ENCODE measurements around the gene SOCS1. TPM values are rescaled to one million over a fixed set of nuclear protein-coding genes. Genes with fewer than 3 reads are reported as not detected.

The SOCS1 gene
- total and polyA plus RNA-seq, 3 donors from 2014 or later, result 3.6 to 16.8 (median 10.7) TPM

DNA sequence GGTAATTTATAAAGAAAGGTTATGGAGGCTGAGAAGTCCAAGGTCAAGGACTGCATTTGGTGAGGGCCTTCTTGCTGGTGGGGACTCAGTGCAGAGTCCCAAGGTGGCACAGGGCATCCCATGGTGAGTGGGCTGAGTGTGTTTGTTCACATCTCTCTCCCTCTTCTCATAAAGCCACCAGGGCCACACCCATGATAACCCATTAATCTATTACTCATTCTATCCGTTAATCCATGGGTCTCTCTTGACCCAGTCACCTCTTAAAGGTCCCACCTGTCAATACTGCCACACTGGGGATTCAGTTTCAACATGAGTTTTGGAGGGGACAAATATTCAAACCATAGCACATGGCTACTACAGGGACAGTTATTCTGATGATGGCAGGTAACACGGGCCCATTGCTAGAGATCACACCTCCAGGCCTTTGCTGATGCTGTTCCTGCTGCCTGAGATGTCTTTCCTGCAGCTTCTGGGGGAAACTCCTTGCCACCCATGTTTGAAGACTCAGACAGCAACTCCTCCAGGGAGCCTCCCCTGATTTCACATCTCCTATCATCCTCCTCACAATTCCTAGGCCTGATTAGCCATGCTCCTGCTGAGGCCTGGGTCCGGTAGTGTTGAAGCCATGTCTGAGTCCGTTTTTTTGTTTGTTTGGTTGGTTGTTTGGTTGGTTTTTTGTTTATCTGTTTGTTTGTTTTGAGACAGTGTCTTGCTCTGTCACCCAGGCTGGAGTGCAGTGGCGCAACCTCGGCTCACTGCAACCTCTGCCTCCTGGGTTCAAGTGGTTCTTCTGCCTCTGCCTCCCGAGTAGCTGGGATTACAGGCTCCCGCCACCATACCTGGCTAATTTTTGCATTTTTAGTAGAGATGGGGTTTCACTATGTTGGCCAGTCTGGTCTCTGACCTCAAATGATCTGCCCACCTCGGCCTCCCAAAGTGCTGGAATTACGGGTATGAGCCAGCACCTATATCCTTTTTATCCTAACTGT, 16.1 kb downstream of the SOCS1 start:
- 81 to 92% methylated on average over 10 of the region's 10 CpGs for WGBS, 2 donors
- TF ChIP-seq, protein P1, sequence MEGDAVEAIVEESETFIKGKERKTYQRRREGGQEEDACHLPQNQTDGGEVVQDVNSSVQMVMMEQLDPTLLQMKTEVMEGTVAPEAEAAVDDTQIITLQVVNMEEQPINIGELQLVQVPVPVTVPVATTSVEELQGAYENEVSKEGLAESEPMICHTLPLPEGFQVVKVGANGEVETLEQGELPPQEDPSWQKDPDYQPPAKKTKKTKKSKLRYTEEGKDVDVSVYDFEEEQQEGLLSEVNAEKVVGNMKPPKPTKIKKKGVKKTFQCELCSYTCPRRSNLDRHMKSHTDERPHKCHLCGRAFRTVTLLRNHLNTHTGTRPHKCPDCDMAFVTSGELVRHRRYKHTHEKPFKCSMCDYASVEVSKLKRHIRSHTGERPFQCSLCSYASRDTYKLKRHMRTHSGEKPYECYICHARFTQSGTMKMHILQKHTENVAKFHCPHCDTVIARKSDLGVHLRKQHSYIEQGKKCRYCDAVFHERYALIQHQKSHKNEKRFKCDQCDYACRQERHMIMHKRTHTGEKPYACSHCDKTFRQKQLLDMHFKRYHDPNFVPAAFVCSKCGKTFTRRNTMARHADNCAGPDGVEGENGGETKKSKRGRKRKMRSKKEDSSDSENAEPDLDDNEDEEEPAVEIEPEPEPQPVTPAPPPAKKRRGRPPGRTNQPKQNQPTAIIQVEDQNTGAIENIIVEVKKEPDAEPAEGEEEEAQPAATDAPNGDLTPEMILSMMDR (IDR thresholded peaks at IDR 0.05), result no peak
- TF ChIP-seq POLR2A (IDR thresholded peaks at IDR 0.05), result no peak
- no peak for DNase-seq
- Histone ChIP-seq H3K9me3 (no peaks in the 10 kb centered on the region), H3K4me3 (no peak overlapping the region), H3K36me3 (ENCODE audit: low read depth, missing control alignments) (no peaks in the 10 kb centered on the region), H3K27me3 (no peaks in the 10 kb centered on the region), H3K4me1 (peaks cover 6% of the 10 kb centered on the region), H3K27ac (no peak overlapping the region)
- intact Hi-C loops (cut with DNase I; ENCODE audit: low total_unique reads), result no loop called here

DNA sequence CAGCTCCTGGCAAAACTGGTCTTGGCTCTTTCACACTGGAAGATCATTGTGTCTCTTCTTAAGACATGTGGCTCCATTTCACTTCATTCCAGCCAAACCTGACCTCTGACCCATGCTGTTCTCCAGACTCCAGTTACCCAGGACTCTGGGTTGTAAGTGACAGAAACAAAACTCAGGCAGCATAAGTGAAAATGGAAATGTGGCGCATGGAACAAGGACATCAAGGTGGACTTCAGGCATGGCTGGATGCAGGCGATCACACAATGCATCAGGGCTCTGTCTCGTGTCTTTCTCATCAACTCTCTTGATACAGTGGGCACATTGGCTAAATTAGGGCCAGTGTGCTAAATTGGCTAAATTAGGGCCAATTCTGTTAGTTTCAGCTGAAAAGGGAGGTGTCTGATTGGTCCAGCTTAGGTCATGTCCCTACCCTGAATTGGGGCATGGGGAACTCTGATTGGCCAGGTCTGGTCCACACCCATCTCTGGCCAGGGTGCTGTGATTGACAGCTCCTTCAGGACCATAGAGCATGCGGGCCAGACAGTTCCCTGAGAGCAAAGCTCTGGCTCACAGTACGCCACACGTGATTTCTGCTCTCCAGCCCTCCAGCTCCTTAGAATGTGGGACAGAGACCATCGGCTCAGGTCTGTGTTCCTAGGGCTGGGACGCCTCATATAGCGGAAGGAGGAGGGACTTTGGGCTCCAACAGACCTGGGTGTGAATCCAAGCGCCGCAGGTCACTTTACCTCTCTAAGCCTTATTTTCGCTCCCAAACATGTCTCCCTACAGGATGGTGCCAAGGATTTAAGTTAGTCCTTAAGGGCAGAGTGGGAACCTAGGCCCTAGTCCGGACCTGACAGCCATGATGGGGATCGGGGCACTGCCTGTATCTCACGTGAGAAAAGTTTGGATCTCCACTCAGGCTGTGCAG, 17.5 kb downstream of the SOCS1 start:
- Histone ChIP-seq H3K27me3 (no peaks in the 10 kb centered on the region), H3K9me3 (no peaks in the 10 kb centered on the region), H3K36me3 (ENCODE audit: low read depth, missing control alignments) (no peaks in the 10 kb centered on the region), H3K4me3 (no peak overlapping the region), H3K27ac (no peak overlapping the region), H3K4me1 (peaks cover 6% of the 10 kb centered on the region)
- TF ChIP-seq, protein P1 (IDR thresholded peaks at IDR 0.05), result no peak
- no peak for TF ChIP-seq POLR2A (IDR thresholded peaks at IDR 0.05)
- no peak for DNase-seq
- intact Hi-C loops (cut with DNase I; ENCODE audit: low total_unique reads), result no loop called here
- WGBS, 2 donors, result 87 to 91% methylated on average over 15 of the region's 15 CpGs

DNA sequence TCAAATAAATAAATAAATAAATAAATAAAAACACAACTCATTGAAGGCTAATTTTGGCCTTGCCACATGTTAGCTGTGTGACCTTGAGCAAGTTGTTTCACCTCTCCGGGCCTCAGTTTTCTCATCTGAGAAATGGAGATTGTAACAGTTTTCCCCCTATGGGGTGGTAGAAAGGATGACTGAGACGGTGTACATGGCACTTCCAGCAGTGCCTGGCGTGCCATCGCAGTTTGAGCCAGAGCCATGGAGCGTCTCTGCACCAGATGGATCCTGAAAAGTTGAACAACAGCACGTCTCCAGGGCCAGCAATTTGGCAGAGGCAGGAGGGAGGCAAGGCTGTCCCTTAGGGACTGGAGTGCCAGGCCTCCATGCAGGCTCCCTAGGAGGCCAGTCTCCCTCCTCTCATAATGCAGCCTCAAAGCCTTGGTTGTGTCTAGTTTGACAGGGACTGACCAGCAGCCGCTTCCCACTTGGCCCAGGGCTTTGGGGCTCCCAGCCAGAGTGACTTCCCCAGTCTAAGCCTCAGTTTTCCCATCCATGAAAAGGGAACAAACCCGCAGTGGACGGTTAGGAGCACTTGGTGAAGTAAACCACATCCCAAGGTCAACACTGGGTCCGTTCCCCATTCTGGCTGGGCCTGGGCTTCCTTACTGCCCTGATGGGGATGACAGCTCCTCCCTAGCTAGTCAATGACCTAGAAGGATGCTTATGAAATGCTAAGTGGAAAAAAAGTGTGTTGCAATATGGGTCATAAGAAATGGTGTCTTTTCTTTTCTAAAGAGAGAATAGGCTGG, 19.3 kb downstream of the SOCS1 start:
- no peaks in the 10 kb centered on the region for H3K36me3 ChIP-seq (ENCODE audit: low read depth, missing control alignments)
- DNase-seq, result no peak
- H3K27ac ChIP-seq, result no peak overlapping the region
- no peak overlapping the region for H3K4me3 ChIP-seq
- TF ChIP-seq, protein P1 (IDR thresholded peaks at IDR 0.05), result no peak
- H3K27me3 ChIP-seq, result no peaks in the 10 kb centered on the region
- 73 to 76% methylated on average over 9 of the region's 10 CpGs for WGBS, 2 donors
- intact Hi-C loops (cut with DNase I; ENCODE audit: low total_unique reads), result no loop called here
- H3K9me3 ChIP-seq, result no peaks in the 10 kb centered on the region
- H3K4me1 ChIP-seq, result peaks cover 7% of the 10 kb centered on the region

DNA sequence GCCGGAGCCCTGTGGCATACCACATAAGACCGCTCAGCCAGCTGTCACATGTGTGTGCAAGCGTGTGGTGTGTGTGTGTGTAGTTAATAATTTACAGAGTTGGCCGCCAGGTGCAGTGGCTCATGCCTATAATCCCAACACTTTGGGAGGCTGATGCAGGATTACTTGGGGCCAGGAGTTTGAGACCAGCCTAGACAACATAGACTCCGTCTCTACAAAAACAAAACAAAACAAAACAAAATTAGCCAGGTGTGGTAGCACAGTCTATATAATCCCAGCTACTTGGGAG, 20.4 kb downstream of the SOCS1 start:
- TF ChIP-seq POLR2A (IDR thresholded peaks at IDR 0.05), result no peak
- TF ChIP-seq, protein P1 (IDR thresholded peaks at IDR 0.05), result no peak
- H3K9me3 ChIP-seq, result no peaks in the 10 kb centered on the region
- no peak overlapping the region for H3K4me3 ChIP-seq
- no peak overlapping the region for H3K27ac ChIP-seq
- no peaks in the 10 kb centered on the region for H3K27me3 ChIP-seq
- H3K4me1 ChIP-seq, result peaks cover 9% of the 10 kb centered on the region
- H3K36me3 ChIP-seq (ENCODE audit: low read depth, missing control alignments), result no peaks in the 10 kb centered on the region
- intact Hi-C loops (cut with DNase I; ENCODE audit: low total_unique reads), result no loop called here
- WGBS, 2 donors, result 89 to 93% methylated on average over 5 of the region's 5 CpGs
- no peak for DNase-seq
